GF-D8 (cell line): ENCODE data around the gene PNPLA5.
"Not testable (repeated sequence)": the region's sequence is repeated elsewhere in the genome, so short reads cannot be mapped to it uniquely, and the experiment has no call there.

Experiments used
- DNase-seq: peaks from one replicate; lab custom pipeline; 2025; lab: John Stamatoyannopoulos, UW

Gene PNPLA5

GRCh38 chr22:43891360-43892182, at the start of gene PNPLA5:
PNPLA5 (minus strand) TSS chr22:43892013; CDS start chr22:43891880, 133 bp downstream.
- no peak for DNase-seq

GRCh38 chr22:43941449-43941848, 49.6 kb upstream of the PNPLA5 start:
- no peak for DNase-seq

GRCh38 chr22:43931771-43932170, 40.0 kb upstream of the PNPLA5 start:
- DNase-seq = no peak

- no peak for DNase-seq
Measured at GRCh38 chr22:43928908-43929307, 37.1 kb upstream of the PNPLA5 start.

- DNase-seq = peak; percentile 13
Measured at GRCh38 chr22:43928468-43928867, 36.7 kb upstream of the PNPLA5 start.

- no peak for DNase-seq
Measured at GRCh38 chr22:43926349-43926710, 34.5 kb upstream of the PNPLA5 start.

- no peak for DNase-seq
Measured at GRCh38 chr22:43925433-43926348, 33.9 kb upstream of the PNPLA5 start.

- no peak for DNase-seq
Measured at GRCh38 chr22:43924877-43925276, 33.1 kb upstream of the PNPLA5 start.

- DNase-seq = peak; percentile 3
Measured at GRCh38 chr22:43923631-43924464, 32.0 kb upstream of the PNPLA5 start, which contains the start of gene PNPLA3. PNPLA3 (plus strand) TSS chr22:43923805; CDS start chr22:43923912, 107 bp downstream.

- DNase-seq = peak; percentile 1
Measured at GRCh38 chr22:43923191-43923590, 31.4 kb upstream of the PNPLA5 start.

GRCh38 chr22:43922123-43922522, 30.3 kb upstream of the PNPLA5 start:
- DNase-seq = no peak

- no peak for DNase-seq
Measured at GRCh38 chr22:43921370-43921769, 29.6 kb upstream of the PNPLA5 start.

GRCh38 chr22:43919106-43919973, 27.5 kb upstream of the PNPLA5 start:
- no peak for DNase-seq

GRCh38 chr22:43917521-43917920, 25.7 kb upstream of the PNPLA5 start:
- DNase-seq = no peak

- no peak for DNase-seq
Measured at GRCh38 chr22:43911351-43911750, 19.5 kb upstream of the PNPLA5 start.

- DNase-seq = no peak
Measured at GRCh38 chr22:43910178-43910695, 18.4 kb upstream of the PNPLA5 start.

- no peak for DNase-seq
Measured at GRCh38 chr22:43909708-43910107, 17.9 kb upstream of the PNPLA5 start.

GRCh38 chr22:43905681-43906080, 13.9 kb upstream of the PNPLA5 start:
- DNase-seq = no peak

- DNase-seq = not testable (repeated sequence)
Measured at GRCh38 chr22:43904412-43904811, 12.6 kb upstream of the PNPLA5 start.

GRCh38 chr22:43903033-43903432, 11.2 kb upstream of the PNPLA5 start:
- DNase-seq = not testable (repeated sequence)
